Myometrial cell (primary cell): ENCODE results near the gene MORN1. TPM values are rescaled to one million over a fixed set of nuclear protein-coding genes. Genes with fewer than 3 reads are reported as not detected.

Source experiments
- total RNA-seq: library from RNA; depleted of rRNA; stranded (reverse); fragments of >200 nt; gene quantifications from 2 replicates; pipeline ENCODE4 v1.2.3, GENCODE V29; 2015

The MORN1 gene
- 6.7 and 11.5 TPM in 2 replicates for total RNA-seq

DNA sequence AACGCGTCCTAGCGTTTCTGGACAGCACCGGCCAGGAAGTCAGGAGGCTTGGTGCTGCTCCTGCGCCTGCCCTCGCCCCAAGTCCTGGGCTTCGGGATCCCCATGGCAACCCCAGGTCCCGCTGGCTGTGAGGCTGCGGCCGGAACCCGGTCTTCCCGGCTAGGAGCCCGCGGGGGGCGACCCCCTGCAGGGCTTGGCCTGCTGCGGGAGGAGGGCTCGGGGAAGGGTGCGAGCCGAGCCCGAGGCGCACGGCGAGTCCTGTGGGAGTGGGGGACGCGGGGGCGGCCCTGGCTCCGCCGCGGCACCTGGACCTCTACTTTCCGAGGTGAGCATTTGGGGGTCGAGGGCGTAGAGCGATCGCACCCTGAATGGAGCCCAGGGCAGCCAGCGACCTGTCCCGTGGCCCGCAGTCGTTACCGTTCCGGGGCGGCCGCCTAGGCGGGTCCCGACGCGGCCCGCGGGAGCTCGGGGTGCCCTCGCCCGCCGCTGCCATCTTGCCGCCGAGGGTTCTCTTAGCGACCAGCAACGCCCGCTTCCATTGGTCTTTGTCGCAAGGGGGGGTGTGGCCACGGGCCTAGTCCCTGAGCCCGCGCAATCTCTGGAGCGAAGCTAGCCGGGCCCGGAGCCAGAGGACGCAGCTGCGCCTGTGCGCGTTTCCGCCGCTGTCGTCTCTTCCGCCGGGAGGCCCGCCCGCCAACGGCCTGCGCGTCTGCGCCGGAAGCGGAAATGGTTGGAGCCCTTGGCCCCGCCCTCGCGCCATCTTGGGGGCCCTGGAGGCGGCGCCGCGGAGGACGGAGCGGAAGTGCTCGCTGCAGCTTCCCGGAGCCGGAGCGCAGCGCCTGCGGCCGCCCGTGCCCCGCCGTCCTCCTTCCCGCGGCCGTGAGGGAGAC lies at the start of gene MORN1, which contains the start of gene RER1:
MORN1 (minus strand) TSS at position 514 of the 890 bp plus-strand sequence; CDS start at position 493, 21 bp downstream.
RER1 (plus strand) TSS at position 801 of the 890 bp plus-strand sequence. CDS start 3,950 bp downstream, outside the sequence.

GRCh38 chr1:2412395-2412772 lies 21.0 kb upstream of the MORN1 start, which contains the start of gene PEX10:
PEX10 (minus strand) TSS chr1:2412564; CDS start chr1:2412502, 62 bp downstream.

Other genes with a start within 250 kb of the MORN1 start
- 53.0 and 62.4 TPM in 2 replicates for gene FAAP20, start 196.8 kb downstream of the MORN1 start, total RNA-seq
- 12.9 and 13.3 TPM in 2 replicates for gene SKI, start 163.2 kb downstream of the MORN1 start, total RNA-seq
- gene RER1, start 287 bp upstream of the MORN1 start, total RNA-seq, result 111 and 126 TPM in 2 replicates
- 29.4 and 37.9 TPM in 2 replicates for gene PEX10, start 21.0 kb upstream of the MORN1 start, total RNA-seq
- gene PLCH2, start 84.7 kb upstream of the MORN1 start, total RNA-seq, result not detected in 2 replicates
- gene PANK4, start 135.0 kb upstream of the MORN1 start, total RNA-seq, result 37.9 and 39.8 TPM in 2 replicates
- not detected in 2 replicates for gene HES5, start 138.7 kb upstream of the MORN1 start, total RNA-seq
- 20.2 and 25.9 TPM in 2 replicates for gene TNFRSF14, start 164.8 kb upstream of the MORN1 start, total RNA-seq
- gene PRXL2B, start 195.2 kb upstream of the MORN1 start, total RNA-seq, result 20.4 and 23.1 TPM in 2 replicates
- not detected in 2 replicates for gene MMEL1, start 241.5 kb upstream of the MORN1 start, total RNA-seq